GM23248 (cell line): ENCODE measurements around the gene LMX1B.

ENCODE experiments used
- EZH2 ChIP-seq: fragments of 200-600 bp; sonication (generic); IDR thresholded peaks from 2 replicates; pipeline ENCODE4 v1.6.1; 2018; ENCODE audit warnings: antibody characterized with exemption, mild to moderate bottlenecking; ENCODE audit not compliant: insufficient read depth, poor library complexity, severe bottlenecking
- EZH2phosphoT487 ChIP-seq: fragments of 200-600 bp; sonication (generic); IDR thresholded peaks from 2 replicates; pipeline ENCODE4 v1.6.1; 2018; ENCODE audit warnings: antibody characterized with exemption, moderate library complexity, mild to moderate bottlenecking, low read depth; ENCODE audit not compliant: insufficient read depth

- TF ChIP-seq EZH2 = no peak
- no peak for TF ChIP-seq EZH2phosphoT487
Observed at GRCh38 chr9:126683698-126684044, 69.9 kb downstream of the LMX1B start.
